MM.1S (cell line): Measurements from ENCODE around the gene TEX14.
"Not testable (repeated sequence)": the region's sequence is repeated elsewhere in the genome, so short reads cannot be mapped to it uniquely, and the experiment has no call there.

ENCODE experiments used
- DNase-seq: peaks from one replicate; pipeline ENCODE4 v3.0.0-alpha.2; 2015
- H2AFZ ChIP-seq: fragments of 300-600 bp; sonication (generic); 2 replicates; pipeline ENCODE4 v1.6.0; 2016; ENCODE audit warnings: antibody characterized with exemption, low read length
- H3F3A ChIP-seq: fragments of 300-600 bp; sonication (generic); 2 replicates; pipeline ENCODE4 v1.6.1; 2016; ENCODE audit warnings: mild to moderate bottlenecking, antibody characterized with exemption, low read length, moderate library complexity, mixed read lengths; ENCODE audit not compliant: insufficient read depth
- H3K27ac ChIP-seq: fragments of 300-600 bp; sonication (generic); 2 replicates; pipeline ENCODE4 v1.5.1; 2016; ENCODE audit warnings: mild to moderate bottlenecking, low read length
- H3K27me3 ChIP-seq: fragments of 300-600 bp; sonication (generic); replicated peaks from 2 replicates; pipeline ENCODE4 v1.6.0; 2016; ENCODE audit warnings: low read length; ENCODE audit not compliant: insufficient read depth
- H3K36me3 ChIP-seq: fragments of 300-600 bp; sonication (generic); replicated peaks from 2 replicates; pipeline ENCODE4 v1.6.1; 2016; ENCODE audit warnings: mild to moderate bottlenecking, low read length, mixed read lengths; ENCODE audit not compliant: insufficient read depth
- H3K4me1 ChIP-seq: fragments of 300-600 bp; sonication (generic); 2 replicates; pipeline ENCODE4 v1.6.1; 2016; ENCODE audit warnings: low read length, mixed read lengths
- H3K4me2 ChIP-seq: fragments of 300-600 bp; sonication (generic); 2 replicates; pipeline ENCODE4 v1.6.0; 2016; ENCODE audit warnings: low read depth, low read length
- H3K4me3 ChIP-seq: fragments of 300-600 bp; sonication (generic); 2 replicates; pipeline ENCODE4 v1.5.1; 2016; ENCODE audit warnings: low read length, mixed read lengths
- H3K79me2 ChIP-seq: fragments of 300-600 bp; sonication (generic); 2 replicates; pipeline ENCODE4 v1.6.1; 2016; ENCODE audit warnings: mixed run types, low read length, mixed read lengths
- H3K9ac ChIP-seq: fragments of 300-600 bp; sonication (generic); 2 replicates; pipeline ENCODE4 v1.6.1; 2016; ENCODE audit warnings: low read length, mixed read lengths
- H3K9me2 ChIP-seq: fragments of 300-600 bp; sonication (generic); replicated peaks from 2 replicates; pipeline ENCODE4 v1.6.1; 2016; ENCODE audit warnings: mild to moderate bottlenecking, low read length, mixed read lengths; ENCODE audit not compliant: insufficient read depth
- H3K9me3 ChIP-seq: fragments of 300-600 bp; sonication (generic); replicated peaks from 2 replicates; pipeline ENCODE4 v1.6.1; 2016; ENCODE audit warnings: mild to moderate bottlenecking, low read length, mixed read lengths; ENCODE audit not compliant: insufficient read depth
- H4K20me1 ChIP-seq: fragments of 300-600 bp; sonication (generic); 2 replicates; pipeline ENCODE4 v1.6.1; 2016; ENCODE audit warnings: mild to moderate bottlenecking, low read length, moderate library complexity, mixed read lengths; ENCODE audit not compliant: insufficient read depth
- CTCF ChIP-seq: fragments of 300-600 bp; sonication (generic); IDR thresholded peaks from 2 replicates; pipeline ENCODE4 v1.5.1; 2016; ENCODE audit warnings: antibody characterized with exemption, low read length, mixed read lengths
- EZH2 ChIP-seq: fragments of 300-600 bp; sonication (generic); optimal IDR thresholded peaks from 2 replicates; pipeline ENCODE3; 2017; ENCODE audit warnings: low read depth, mild to moderate bottlenecking, antibody characterized with exemption, low read length, mixed read lengths
- EZH2phosphoT487 ChIP-seq: fragments of 300-600 bp; sonication (generic); IDR thresholded peaks from 2 replicates; pipeline ENCODE4 v1.6.1; 2018; ENCODE audit warnings: antibody characterized with exemption, low read length

TEX14 gene

GRCh38 chr17:58693208-58693607 lies 1.4 kb upstream of the TEX14 start:
- peak overlapping the region; percentile 98 for H2AFZ ChIP-seq
- H3K9me2 ChIP-seq: no peaks in the 10 kb centered on the region
- no peaks in the 10 kb centered on the region for H4K20me1 ChIP-seq
- no peak overlapping the region for H3K27ac ChIP-seq
- H3K9ac ChIP-seq: peak overlapping the region; percentile 72
- DNase-seq: no peak
- no peaks in the 10 kb centered on the region for H3K36me3 ChIP-seq
- H3K4me3 ChIP-seq: peak overlapping the region; percentile 67
- no peaks in the 10 kb centered on the region for H3F3A ChIP-seq
- H3K4me2 ChIP-seq: peak overlapping the region; percentile 85
- no peaks in the 10 kb centered on the region for H3K27me3 ChIP-seq
- no peaks in the 10 kb centered on the region for H3K9me3 ChIP-seq
- H3K4me1 ChIP-seq: peaks cover 12% of the 10 kb centered on the region
- H3K79me2 ChIP-seq: peaks cover 25% of the 10 kb centered on the region
- TF ChIP-seq CTCF (no peak), EZH2 (no peak), EZH2phosphoT487 (no peak)

DNA sequence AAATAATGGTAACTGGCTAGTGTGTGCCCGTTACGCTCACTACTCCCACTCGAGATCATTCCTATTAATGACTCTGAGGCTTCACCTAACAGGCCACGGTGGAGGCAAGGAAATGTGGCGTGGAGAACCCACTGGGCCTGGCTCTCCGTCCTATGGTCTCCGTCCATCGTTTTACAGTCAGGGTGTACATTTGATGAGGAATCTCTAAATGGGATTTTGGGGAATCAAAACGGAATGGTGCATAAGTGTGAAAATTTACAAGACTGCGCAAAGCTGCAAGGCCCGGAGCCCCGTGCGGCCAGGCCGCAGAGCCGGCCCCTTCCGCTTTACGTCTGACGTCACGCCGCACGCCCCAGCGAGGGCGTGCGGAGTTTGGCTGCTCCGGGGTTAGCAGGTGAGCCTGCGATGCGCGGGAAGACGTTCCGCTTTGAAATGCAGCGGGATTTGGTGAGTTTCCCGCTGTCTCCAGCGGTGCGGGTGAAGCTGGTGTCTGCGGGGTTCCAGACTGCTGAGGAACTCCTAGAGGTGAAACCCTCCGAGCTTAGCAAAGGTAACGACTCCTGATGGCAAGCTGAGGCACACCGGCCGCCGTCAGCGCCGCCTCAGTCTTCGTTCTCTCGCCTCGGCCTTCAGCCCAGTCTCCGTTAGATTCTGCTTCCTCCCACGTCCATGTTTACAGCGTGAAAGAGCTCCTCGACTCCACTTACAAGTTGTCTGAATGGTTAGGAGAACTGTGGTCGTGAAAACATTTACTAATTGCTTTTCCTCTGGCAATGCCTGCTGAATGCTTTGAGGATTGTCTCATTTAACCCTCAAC lies 602 bp upstream of the TEX14 start, which contains the start of gene RAD51C:
RAD51C (plus strand) TSS at position 364 of the 817 bp plus-strand sequence; CDS start at position 406, 42 bp downstream.
- Histone ChIP-seq H3K27me3 (no peaks in the 10 kb centered on the region), H3K36me3 (no peaks in the 10 kb centered on the region), H3K27ac (peak within 1 kb of the TSS; percentile 53; the same call in 1 of the 2 replicates), H3K9me3 (no peaks in the 10 kb centered on the region), H2AFZ (peak within 1 kb of the TSS; percentile 98), H3K9me2 (no peaks in the 10 kb centered on the region), H3F3A (no peaks in the 10 kb centered on the region), H3K4me3 (peak within 1 kb of the TSS; percentile 67), H4K20me1 (no peaks in the 10 kb centered on the region), H3K9ac (peak within 1 kb of the TSS; percentile 72), H3K4me2 (peak within 1 kb of the TSS; percentile 85), H3K4me1 (peaks cover 12% of the 10 kb centered on the region), H3K79me2 (peaks cover 25% of the 10 kb centered on the region)
- TF ChIP-seq EZH2phosphoT487 (no peak), CTCF (no peak), EZH2 (no peak)
- peak; percentile 92 for DNase-seq

DNA sequence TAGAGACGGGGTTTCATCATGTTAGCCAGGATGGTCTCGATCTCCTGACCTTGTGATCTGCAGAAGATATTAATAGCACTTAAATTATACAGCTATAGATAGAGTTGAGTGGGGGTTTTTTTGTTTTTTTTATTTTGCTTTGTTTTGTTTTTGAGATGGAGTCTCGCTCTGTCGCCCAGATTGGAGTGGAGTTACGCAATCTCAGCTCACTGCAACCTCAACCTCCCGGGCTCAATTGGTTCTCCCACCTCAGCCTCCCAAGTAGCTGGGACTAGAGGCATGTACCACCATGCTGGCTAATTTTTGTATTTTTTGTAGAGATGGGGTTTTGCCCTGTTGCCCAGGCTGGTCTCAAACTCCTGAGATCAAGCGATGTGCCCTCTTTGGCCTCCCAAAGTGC lies 1.8 kb downstream of the TEX14 start:
- not testable (repeated sequence) for DNase-seq, H3K4me3 ChIP-seq, H3K36me3 ChIP-seq, H3K9me2 ChIP-seq, H3K9ac ChIP-seq, H3K9me3 ChIP-seq, H3F3A ChIP-seq, H2AFZ ChIP-seq, H3K4me2 ChIP-seq, H3K27me3 ChIP-seq, H3K27ac ChIP-seq, H4K20me1 ChIP-seq
- Histone ChIP-seq H3K4me1 (peaks cover 12% of the 10 kb centered on the region), H3K79me2 (peaks cover 25% of the 10 kb centered on the region)

DNA sequence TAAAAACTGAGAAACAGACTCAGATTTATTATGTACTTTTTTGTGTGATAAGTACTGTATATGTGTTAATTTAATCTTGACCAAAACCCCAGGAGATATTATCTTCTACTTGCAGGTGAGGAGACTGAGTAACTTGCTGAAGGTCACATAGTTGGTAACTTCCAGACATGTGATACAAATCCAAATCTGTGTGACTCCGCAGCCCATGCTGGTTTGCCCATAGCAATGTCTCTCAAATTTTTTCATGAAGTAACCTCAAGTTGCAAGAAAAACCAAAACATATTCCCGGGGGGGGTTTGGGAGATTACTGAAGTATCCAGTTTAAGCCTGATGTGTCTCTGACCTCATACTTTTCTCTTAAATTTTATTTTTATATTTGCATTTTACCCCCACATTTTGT lies 3.3 kb downstream of the TEX14 start:
- H3K27me3 ChIP-seq: no peaks in the 10 kb centered on the region
- no peak overlapping the region for H3K4me3 ChIP-seq
- H3K9me3 ChIP-seq: no peaks in the 10 kb centered on the region
- H3K9me2 ChIP-seq: no peaks in the 10 kb centered on the region
- no peak overlapping the region for H2AFZ ChIP-seq
- H4K20me1 ChIP-seq: no peaks in the 10 kb centered on the region
- H3K36me3 ChIP-seq: no peaks in the 10 kb centered on the region
- H3K4me1 ChIP-seq: peaks cover 9% of the 10 kb centered on the region
- TF ChIP-seq EZH2 (no peak), EZH2phosphoT487 (no peak), CTCF (no peak)
- no peak overlapping the region for H3K9ac ChIP-seq
- peaks cover 9% of the 10 kb centered on the region for H3K79me2 ChIP-seq
- no peak overlapping the region for H3K4me2 ChIP-seq
- no peaks in the 10 kb centered on the region for H3F3A ChIP-seq
- no peak for DNase-seq
- no peak overlapping the region for H3K27ac ChIP-seq
